Suppressor macrophage treated with lipopolysaccharide for 4 hours (primary cell): ENCODE results near the gene APOL2.
"Not testable (repeated sequence)": the region's sequence is repeated elsewhere in the genome, so short reads cannot be mapped to it uniquely, and the experiment has no call there.

Experiments
- DNase-seq: peaks from one replicate; pipeline ENCODE4 v3.0.0-alpha.2; 2020

Gene APOL2

DNA sequence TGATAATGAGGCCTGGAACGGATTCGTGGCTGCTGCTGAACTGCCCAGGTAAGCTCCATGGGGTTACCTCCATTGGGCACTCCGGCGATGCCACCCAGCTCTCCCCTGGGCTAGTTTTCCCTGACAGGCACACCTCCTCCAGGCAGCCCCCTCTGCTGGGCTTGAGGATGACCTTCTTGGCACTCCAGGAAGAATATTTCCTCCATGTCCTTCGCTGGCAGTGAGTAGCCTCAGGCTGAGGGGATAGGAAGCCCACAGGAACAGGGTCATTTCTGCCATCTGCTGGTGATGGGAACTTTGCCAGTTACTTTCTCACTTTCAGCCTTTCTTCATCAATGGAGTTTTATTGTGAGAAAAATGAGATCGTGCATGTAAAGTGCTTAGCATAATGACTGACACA, 22.3 kb upstream of the APOL2 start:
- DNase-seq, result not testable (repeated sequence)

DNA sequence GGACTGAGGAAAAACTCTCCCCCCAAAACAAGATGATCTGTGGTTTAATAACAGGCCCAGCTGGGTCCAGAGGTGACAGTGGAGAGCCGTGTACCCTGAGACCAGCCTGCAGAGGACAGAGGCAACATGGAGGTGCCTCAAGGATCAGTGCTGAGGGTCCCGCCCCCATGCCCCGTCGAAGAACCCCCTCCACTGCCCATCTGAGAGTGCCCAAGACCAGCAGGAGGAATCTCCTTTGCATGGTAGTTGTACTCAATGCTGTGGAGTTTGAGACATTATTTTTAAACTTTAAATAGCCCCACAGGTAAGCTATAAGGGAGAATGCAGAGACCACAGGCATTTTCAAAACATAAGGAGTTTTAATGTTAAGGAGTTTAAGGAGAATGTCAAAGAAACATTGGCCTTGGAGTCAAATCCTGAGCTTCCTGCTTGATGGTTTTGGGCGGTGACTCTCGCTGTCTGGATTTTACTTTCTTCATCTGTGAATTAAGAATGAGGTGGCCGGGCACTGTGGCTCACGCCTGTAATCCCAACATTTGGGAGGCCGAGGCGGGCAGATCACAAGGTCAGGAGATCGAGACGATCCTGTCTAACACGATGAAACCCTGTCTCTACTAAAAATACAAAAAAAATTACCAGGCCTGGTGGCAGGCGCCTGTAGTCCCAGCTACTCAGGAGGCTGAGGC, 20.4 kb upstream of the APOL2 start:
- no peak for DNase-seq

DNA sequence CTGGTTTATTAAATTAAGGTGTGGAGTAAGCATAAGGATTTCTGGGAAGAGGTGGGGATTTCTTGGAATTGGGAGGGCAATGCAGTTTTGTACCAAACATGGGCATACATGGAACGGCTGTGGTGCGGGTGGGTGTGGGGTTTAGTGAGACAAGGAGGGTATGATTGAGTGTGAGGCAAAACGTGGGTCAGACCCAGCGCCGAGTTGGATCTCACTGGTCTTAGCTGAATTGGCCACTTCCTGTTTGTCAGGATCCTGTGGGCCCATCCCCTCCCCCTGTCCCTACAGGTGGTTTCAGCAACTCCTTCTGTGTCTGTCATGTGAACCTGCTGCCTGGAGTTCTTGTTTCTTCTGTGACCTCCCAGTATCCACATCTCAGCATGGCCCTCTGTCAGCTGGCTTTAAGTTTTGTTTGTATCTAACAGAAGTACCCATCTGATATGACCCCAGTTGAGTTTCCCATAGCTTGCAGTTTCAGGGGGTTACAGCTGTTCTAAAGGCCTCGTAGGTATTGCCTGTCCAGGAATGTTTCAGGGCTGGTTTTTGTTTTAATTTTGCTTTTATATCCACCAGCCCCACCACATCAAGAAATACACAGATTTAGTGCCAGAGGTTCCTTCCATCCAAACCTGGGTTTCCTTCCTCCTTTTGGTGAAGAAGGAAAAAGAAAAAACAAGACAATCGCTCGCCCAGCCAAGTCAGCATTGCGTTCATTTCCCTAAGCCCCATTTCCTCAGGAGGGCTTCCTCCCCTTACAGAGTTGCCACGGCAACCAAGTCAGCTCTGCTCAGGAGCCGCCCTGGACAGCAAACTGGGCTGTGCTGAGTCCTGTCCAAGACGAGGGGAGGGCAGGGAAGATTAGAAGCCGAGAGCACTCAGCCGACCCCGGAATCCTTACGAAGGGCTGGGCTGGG, 19.6 kb upstream of the APOL2 start:
- DNase-seq, result no peak

DNA sequence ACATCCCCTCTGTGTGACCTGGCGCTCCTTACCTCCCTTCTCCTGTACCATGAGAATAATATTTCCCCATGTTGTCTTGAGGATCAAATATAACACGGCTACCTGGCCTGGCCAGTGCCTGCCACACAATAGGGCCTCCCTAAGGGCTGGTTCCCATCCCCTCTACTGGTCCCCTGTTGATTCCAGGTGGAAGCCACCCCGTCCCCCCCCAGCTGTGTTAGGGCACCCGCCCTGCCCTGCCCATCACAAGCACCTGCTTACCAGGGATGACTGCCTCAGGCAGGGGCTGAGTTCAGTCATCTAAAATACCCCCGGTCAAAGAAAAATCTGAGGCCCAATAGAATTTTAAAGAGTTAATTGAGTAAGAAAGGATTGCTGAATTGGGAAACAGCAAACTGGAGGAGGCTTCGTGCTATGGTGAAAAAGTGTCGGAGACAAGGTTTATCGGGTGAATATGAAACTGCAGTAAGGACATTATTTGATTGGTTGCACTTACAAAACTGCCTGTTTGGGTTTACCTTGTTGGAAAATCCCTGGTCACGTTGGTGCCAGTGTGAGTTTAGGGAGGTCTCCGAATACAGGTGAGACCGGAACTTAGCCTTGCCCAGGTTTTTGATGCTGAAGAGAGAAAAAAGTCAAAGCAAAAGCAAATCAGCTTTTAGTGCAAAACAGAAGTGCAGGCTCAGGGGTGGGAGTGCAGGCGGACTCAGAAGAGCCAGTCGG, 18.8 kb upstream of the APOL2 start:
- no peak for DNase-seq

DNA sequence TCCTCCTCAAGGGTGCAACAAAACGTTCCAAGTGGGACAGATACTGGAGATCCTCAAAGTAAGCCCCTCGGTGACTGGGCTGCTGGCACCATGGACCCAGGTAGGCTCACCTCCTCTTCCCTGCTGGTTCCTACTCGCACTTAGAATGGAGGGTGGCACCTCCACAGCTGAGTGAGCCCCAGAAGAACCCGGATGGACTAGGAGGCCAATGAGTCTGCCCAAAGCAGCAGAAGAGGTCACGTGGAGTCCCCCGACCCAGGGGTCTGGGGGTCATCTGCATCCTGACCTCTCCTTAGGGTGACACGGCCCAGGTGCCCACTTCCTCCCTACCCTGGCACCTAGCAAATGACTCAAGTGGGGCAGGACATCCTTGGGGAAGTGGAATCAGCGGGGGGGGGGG, 18.0 kb upstream of the APOL2 start:
- DNase-seq, result no peak

DNA sequence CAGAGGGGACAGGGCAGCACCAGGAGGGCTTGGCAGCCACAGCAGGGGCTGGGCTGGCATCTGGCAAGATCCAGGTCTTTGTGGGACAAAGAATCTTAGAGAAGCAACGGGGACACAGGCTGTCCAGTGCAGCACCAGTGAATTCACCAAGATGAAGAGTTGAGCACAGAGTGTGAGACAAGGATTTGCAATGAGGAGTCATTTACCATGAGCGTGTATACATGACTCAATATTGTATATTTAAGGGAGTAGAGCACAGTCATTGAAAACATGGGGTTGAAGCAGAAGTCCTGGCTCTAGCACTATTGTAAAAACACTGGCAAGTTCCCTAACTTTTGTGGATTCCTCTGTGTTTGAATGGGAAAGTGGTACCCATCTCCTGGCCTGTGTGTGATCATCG, 17.2 kb upstream of the APOL2 start:
- DNase-seq, result no peak

DNA sequence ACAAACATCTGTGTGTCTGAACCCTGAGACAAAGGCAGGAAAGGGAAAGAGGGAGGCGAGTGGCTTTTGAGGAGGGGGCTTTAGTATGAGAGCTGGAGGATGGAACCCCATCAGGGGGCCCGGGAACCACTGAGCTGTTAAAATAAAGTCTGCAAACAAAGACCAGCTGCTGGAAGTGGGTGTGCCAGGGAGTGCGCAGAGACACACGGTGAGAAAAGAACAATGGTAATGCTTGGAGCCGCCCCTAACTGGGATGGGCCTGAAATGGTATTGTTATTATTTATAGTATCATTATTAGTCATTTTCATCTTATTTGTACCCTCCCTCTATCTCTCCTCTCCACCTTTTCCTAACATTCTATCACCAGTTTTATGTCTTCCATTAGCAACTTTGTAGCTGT, 16.2 kb upstream of the APOL2 start:
- not testable (repeated sequence) for DNase-seq

DNA sequence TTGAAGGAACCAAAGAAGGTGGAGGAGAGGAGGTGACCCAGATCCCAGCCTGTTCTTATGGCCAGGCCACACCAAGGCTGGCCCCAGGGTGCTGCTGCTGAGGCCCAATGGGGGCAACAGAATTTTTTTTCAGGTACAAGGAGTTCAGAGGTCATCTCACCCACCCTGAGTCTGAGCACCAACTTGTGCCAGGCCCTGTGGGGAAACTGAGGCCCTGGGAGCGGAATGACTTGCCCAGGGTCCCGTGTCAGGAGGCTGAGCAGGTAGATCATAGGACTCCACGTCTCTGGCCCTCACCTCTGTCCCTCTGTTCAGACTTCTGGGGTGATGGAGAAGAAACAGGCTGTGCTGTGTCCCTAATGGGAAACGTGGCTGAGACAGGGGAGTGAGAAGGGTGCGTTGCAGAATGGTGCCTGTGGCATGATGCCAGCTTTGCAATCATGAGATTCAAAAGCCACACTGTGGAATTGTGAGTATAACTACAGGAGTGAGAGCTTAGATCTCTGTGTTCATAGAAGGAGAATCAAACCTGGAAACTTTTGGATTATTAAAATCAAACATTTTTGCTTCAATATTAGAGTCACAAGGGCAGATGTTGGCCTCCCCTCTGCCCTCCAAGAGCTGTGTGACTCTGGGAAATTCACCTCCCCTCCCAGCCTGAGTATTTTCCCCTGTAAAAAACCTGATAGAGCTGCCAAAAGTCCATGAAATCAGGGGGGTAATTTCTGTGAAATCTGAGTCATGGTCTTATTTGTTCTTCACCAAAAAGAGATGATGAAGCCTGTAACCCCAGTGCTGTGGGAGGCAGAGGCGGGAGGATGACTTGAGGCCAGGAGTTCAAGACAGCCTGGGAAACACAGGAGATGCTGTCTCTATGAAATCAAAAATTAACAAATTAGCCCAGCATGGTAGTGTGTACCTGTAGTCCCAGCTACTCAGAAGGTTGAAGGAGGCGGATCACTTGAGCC, 14.5 kb upstream of the APOL2 start:
- peak; percentile 43 for DNase-seq

DNA sequence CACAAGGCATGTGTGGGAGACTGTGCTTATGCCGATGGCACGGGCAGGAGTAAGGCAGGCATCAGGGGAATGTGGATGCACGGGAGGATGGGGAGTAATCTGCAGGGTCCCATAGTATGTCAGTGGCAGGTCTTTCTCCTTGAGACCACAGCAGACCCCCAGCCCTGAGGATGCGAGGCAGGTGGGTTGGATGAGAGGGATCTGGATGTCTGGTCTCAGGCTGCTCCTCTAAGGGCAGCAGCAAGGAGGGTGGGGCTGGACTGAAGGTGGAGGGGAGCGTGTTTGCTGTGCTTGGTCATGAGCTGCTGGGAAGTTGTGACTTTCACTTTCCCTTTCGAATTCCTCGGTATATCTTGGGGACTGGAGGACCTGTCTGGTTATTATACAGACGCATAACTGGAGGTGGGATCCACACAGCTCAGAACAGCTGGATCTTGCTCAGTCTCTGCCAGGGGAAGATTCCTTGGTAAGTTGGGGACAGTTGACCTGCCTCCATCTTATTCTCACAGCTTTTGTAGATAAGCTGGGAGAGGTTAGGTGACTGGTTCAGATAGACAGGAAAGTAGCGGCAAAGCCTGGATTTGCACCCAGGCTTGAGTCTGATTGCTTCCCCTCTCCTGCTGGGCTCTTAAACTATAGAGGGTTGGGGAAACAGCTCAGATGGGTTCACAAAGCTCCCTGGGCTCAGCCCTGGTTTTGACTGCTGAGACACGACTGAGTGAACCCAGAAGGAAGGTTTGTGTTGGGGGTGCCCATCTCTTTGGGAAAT, 13.6 kb upstream of the APOL2 start, which contains the start of gene APOL1:
Gene APOL1, plus strand, starts transcription at position 380 of the 769 bp plus-strand sequence. CDS start 1,823 bp downstream, outside the sequence.
- DNase-seq, result peak; percentile 89

DNA sequence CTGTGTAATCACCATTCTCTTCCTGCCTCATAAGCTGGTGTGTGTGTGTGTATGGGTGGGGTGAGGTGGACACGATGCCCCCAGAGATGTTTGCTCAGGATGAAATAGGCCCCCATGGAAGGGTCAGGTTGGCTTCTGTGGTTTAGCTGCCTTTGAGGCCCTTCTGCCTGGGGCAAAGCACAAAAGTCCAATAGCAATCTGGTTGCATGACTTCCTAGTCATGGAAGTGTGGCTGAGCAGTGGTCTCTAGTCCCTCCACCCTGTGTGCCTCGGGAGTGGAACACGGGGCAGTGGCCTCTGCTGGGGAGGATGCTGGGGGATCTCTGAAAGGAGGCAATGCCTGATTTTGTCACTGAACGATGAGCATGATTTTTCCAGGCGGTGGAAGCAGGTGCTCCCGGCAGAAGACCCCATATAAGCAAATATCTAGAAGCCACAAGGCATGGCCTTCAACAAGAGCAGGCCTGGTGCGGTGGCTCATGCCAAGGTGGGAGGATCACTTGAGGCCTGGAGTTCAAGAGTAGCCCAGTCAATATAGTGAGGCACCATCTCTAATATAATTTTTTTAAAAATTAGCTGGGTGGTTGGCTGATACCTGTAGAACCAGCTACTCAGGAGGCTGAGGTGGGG, 12.8 kb upstream of the APOL2 start:
- DNase-seq, result not testable (repeated sequence)

DNA sequence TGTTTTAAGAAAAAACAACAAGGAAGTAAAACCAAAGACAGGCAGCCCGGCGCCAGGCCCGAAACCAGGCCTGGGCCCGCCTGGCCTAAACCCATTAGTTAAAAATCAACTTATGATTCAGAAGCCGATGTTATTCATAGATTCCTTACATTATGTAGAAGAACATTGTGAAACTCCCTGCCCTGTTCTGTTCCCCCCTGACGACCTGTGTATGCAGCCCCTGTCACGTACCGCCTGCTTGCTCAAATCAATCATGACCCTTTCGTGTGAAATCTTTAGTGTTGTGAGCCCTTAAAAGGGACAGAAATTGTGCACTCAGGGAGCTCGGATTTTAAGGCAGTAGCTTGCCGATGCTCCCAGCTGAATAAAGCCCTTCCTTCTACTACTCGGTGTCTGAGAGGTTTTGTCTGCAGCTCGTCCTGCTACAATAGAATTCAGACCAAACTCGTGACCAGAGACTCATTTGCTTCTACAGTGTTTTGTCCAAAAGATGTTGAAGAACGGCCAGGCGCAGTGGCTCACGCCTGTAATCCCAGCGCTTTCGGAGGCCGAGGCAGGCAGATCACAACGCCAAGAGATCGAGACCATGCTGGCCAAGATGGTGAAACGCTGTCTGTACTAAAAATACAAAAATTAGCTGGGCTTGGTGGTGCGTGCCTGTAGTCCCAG, 11.1 kb upstream of the APOL2 start:
- DNase-seq, result not testable (repeated sequence)

DNA sequence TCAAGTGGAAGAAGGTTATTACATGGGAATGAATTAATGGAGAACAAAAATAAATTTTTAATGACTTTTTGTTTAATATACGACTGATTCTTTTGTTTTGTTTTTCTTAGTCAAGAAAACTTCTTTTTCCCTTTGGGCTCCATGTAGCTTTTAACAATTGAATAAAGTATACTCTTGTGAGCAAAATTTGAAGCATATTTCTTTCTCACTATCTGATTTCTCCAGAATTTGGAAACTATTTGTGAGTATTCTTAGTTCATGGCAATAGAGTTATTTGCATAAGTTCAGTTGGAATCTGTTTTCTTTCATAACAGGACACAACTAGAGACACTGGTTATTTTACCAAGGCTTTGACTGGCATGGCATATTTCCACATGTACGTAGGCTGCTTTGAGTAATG, 9.8 kb upstream of the APOL2 start:
- DNase-seq, result no peak

DNA sequence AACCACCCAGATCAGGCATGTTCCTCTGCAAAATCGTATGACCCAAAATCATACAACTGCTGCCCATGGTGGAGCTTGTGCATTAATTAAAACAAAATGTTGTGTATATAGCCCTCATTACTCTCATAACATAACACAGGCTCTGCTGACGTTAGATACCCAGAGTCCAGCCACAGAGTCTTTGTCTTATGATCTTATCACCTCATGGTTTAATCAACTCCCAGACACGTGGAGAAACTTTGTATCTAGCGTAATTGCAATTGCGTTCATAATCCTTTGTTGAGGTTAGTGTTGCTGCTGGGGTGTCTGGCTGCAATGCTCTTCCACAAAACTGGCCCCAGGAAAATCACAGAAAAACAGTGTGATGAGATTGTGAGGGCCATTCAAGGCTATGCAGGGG, 8.6 kb upstream of the APOL2 start:
- DNase-seq, result no peak

DNA sequence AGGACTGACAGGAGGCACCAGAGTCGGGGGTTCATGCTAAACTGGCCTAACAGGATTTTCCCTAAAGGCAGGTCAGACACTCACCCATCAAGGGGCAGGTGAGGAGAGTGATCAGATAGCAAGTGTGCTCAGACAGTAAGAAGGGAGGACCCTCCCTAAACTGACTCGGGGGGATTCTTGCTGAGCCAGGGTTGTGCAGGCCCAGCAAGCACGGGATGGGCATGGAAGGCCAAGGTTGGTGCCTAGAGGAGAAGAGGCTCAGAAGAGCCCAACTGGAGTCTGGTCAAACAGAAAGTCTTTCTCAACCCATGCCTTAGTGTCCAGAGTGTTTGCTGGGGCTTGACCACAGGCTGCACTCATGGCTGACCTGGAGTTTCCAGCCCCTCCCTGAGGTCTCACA, 7.4 kb upstream of the APOL2 start:
- no peak for DNase-seq

DNA sequence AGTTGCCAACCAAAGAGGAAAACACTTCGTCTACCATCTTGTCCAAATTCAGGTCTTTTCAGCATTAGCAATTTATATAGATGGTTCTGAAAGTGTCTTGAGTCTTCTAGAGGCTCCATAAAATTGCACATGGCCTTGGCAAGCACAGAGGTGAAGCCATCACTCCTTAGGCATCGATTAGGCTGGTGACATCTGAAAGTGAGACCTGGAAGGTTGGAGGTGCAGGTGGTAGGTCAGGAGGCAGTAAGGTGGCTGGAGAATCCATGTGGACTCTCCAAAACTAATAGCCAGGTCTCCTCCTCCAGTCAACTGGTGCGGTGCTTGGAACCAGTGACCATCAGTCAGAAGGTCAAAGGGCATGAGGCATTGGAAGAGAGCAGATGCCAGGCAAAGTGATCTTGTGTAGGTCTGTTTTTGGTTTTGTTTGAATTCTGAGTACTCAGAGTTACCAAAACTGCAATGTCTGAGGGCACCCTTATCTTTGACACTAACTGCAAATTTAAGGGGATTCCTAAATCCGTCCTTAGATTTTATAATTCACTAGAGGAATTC, 6.6 kb upstream of the APOL2 start:
- DNase-seq, result no peak

DNA sequence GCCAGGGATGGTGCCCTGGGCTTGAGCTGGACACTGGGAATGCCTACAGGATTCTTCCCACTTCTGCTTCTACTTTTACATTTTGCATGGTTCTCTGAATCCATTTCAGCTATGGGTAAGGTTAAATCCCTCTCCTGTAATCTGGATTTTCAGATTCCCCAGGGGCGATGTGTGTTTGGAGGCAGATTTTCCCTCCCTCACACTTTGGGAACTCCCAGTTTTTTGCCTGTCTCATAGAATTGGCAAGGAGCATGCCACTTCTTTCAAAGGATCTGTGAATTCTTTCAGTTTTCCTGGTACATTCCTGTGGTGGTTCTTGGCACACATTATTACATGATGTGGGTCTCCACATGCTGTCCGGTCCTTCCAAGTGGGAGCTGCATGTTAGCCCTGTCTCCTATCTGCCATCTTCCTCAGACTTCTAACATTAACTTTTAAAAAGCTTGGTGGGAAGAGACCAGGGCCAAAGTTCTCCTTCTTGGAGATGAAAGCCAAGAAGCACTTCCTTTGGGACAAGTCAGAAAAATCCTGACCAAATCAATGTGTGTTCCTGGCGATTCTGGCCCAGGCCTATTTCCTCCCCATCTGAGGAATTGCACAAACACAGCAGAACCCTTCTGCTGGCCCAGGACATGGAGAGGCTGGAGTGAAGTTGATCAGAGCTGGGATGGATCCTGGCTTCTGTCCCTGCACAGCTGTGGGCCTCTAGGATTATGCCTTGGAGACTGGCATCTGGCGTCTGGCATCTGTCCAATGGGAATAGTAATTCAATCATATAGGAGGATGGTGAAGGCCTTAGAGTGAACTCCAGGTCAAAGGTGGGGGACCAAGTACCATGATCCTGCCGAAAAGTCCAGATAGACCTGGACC, 5.4 kb upstream of the APOL2 start:
- DNase-seq, result no peak

DNA sequence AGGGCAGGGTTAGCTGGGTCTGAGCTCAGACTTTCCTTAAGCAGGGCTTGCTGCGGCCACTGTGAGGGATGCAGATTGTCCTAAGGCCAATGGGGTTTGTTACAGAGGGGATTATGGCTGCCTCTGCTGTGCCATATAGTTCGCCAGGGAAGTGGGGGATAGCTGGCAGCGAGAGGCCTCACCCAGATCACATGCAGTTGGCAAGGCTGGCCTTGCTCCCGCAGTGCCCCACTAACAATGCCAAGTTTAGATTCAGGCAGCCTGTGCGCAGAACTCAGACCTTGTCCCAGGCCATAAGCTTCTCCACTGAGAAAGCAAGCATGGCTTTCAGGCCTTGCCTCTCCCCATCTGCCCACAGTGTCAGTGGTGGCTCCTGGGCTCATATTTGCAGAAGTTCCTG, 4.7 kb upstream of the APOL2 start:
- DNase-seq, result no peak

DNA sequence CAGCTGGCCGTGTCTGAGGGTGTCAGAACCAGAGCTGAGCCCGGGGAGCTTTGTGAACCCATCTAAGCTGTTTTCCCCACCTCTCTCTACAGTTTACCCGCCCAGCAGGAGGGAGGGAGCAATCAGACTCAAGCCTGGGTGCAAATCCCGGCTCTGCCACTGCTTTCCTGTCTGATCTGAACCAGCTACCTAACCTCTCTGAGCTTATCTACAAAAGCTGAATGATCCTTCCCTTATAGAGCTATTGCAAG, 252 bp downstream of the APOL2 start:
- no peak for DNase-seq
